Nucleus accumbens (tissue), 56 donors: ENCODE measurements around the gene MUC20.

Source experiments
- DNase-seq, 56 donors: peaks; one replicate each; lab custom pipeline; 2025; lab: John Stamatoyannopoulos, UW

The MUC20 gene

GRCh38 chr3:195752546-195753331, 32.0 kb downstream of the MUC20 start:
- no peak for DNase-seq

- DNase-seq, result no peak
Measured at GRCh38 chr3:195753581-195753980, 32.8 kb downstream of the MUC20 start.

- DNase-seq, result no peak
Measured at GRCh38 chr3:195754141-195754540, 33.4 kb downstream of the MUC20 start.

- no peak for DNase-seq
Measured at GRCh38 chr3:195754906-195755305, 34.1 kb downstream of the MUC20 start.

- DNase-seq, result no peak
Measured at GRCh38 chr3:195755391-195755790, 34.6 kb downstream of the MUC20 start.

- DNase-seq, result no peak
Measured at GRCh38 chr3:195755791-195756676, 35.3 kb downstream of the MUC20 start.

- DNase-seq, result no peak
Measured at GRCh38 chr3:195757438-195757770, 36.6 kb downstream of the MUC20 start.

- no peak for DNase-seq
Measured at GRCh38 chr3:195757827-195758226, 37.0 kb downstream of the MUC20 start.

GRCh38 chr3:195758721-195759353, 38.1 kb downstream of the MUC20 start:
- DNase-seq, result no peak

- DNase-seq, result peak in 39 of 56 donors; percentile 3 to 75 (median 33)
Measured at GRCh38 chr3:195760345-195761122, 39.8 kb downstream of the MUC20 start.

GRCh38 chr3:195761123-195761566, 40.4 kb downstream of the MUC20 start:
- DNase-seq, result no peak

GRCh38 chr3:195761567-195762248, 40.9 kb downstream of the MUC20 start:
- no peak for DNase-seq

- DNase-seq, result no peak
Measured at GRCh38 chr3:195762249-195762585, 41.4 kb downstream of the MUC20 start.

GRCh38 chr3:195762611-195763010, 41.8 kb downstream of the MUC20 start:
- no peak for DNase-seq

GRCh38 chr3:195763076-195763830, 42.5 kb downstream of the MUC20 start:
- DNase-seq, result no peak

- no peak for DNase-seq
Measured at GRCh38 chr3:195763843-195764825, 43.4 kb downstream of the MUC20 start.

- DNase-seq, result no peak
Measured at GRCh38 chr3:195764961-195765706, 44.4 kb downstream of the MUC20 start.
